Hepatocyte (in vitro differentiated cells): ENCODE measurements around the gene SORL1. TPM values are rescaled to one million over a fixed set of nuclear protein-coding genes. Genes with fewer than 3 reads are reported as not detected.
A peak's percentile ranks its signal among the peaks of the same experiment; 100 is the strongest.

ENCODE experiments used
- DNase-seq: peaks from one replicate; pipeline ENCODE4 v3.0.0-alpha.2; 2016; ENCODE audit warnings: low spot score
- H2AFZ ChIP-seq: fragments of 200-600 bp; sonication (generic); 2 replicates; pipeline ENCODE4 v1.6.0; 2016; ENCODE audit warnings: antibody characterized with exemption, mild to moderate bottlenecking
- H3K27ac ChIP-seq: fragments of 200-600 bp; sonication (generic); 2 replicates; pipeline ENCODE4 v1.5.1; 2016; ENCODE audit warnings: mild to moderate bottlenecking
- H3K27me3 ChIP-seq: fragments of 200-600 bp; sonication (generic); 2 replicates; pipeline ENCODE4 v1.6.1; 2016
- H3K36me3 ChIP-seq: fragments of 200-600 bp; sonication (generic); replicated peaks from 2 replicates; pipeline ENCODE4 v1.5.1; 2016; ENCODE audit warnings: low read depth; ENCODE audit not compliant: insufficient read depth
- H3K4me1 ChIP-seq: fragments of 200-600 bp; sonication (generic); 2 replicates; pipeline ENCODE4 v1.5.1; 2016; ENCODE audit warnings: mild to moderate bottlenecking, moderate library complexity; ENCODE audit not compliant: insufficient read depth
- H3K4me2 ChIP-seq: fragments of 200-600 bp; sonication (generic); 2 replicates; pipeline ENCODE4 v1.6.0; 2016
- H3K4me3 ChIP-seq: fragments of 200-600 bp; sonication (generic); 2 replicates; pipeline ENCODE4 v1.5.1; 2016; ENCODE audit warnings: mild to moderate bottlenecking
- H3K79me2 ChIP-seq: fragments of 200-600 bp; sonication (generic); 2 replicates; pipeline ENCODE4 v1.6.0; 2017; ENCODE audit warnings: mild to moderate bottlenecking
- H3K9me2 ChIP-seq: fragments of 200-600 bp; sonication (generic); replicated peaks from 2 replicates; pipeline ENCODE4 v1.6.0; 2017; ENCODE audit warnings: mild to moderate bottlenecking; ENCODE audit not compliant: insufficient read depth
- H3K9me3 ChIP-seq: fragments of 200-600 bp; sonication (generic); 2 replicates; pipeline ENCODE4 v1.5.1; 2016; ENCODE audit warnings: low read depth, mild to moderate bottlenecking
- H4K20me1 ChIP-seq: fragments of 200-600 bp; sonication (generic); 2 replicates; pipeline ENCODE4 v1.6.0; 2016; ENCODE audit warnings: mild to moderate bottlenecking; ENCODE audit not compliant: insufficient read depth, poor library complexity, severe bottlenecking
- CTCF ChIP-seq: fragments of 200-600 bp; sonication (generic); IDR thresholded peaks from 2 replicates; pipeline ENCODE4 v1.5.1; 2016; ENCODE audit warnings: antibody characterized with exemption, mild to moderate bottlenecking; ENCODE audit not compliant: poor library complexity
- EZH2 ChIP-seq: fragments of 200-600 bp; sonication (generic); IDR thresholded peaks from 2 replicates; pipeline ENCODE4 v1.6.1; 2016; ENCODE audit warnings: antibody characterized with exemption, mild to moderate bottlenecking, borderline replicate concordance
- EZH2phosphoT487 ChIP-seq: fragments of 200-600 bp; sonication (generic); IDR thresholded peaks from one replicate; pipeline ENCODE4 v1.6.1; 2018; ENCODE audit warnings: antibody characterized with exemption, mild to moderate bottlenecking, low read depth, moderate library complexity; ENCODE audit not compliant: unreplicated experiment, severe bottlenecking
- WGBS: methylation state at CpG from one replicate; pipeline ENCODE4 v1.1.6; 2016; ENCODE audit warnings: low lambda C conversion rate; ENCODE audit errors: missing lambda C conversion rate; 5-methylcytosine and 5-hydroxymethylcytosine counted together
- polyA plus RNA-seq: library from polyadenylated mRNA; unstranded; fragments of >200 nt; fragmentation: Nextera tagmentation; extraction: Ambion mirVana; gene quantifications from 2 replicates; pipeline ENCODE4 v1.2.1, GENCODE V29; 2016
- total RNA-seq: library from RNA; depleted of rRNA; stranded (reverse); fragments of >200 nt; gene quantifications from 2 replicates; pipeline ENCODE4 v1.2.3, GENCODE V29; 2014

The SORL1 gene
- total and polyA plus RNA-seq, 2 experiments from 2014 or later, result 13.5 to 26.5 TPM

GRCh38 chr11:121552644-121553043 is 100.5 kb downstream of the SORL1 start:
- no peak overlapping the region for H3K4me3 ChIP-seq
- H3K9me3 ChIP-seq, result no peaks in the 10 kb centered on the region
- no peaks in the 10 kb centered on the region for H3K36me3 ChIP-seq
- H4K20me1 ChIP-seq, result no peaks in the 10 kb centered on the region
- H2AFZ ChIP-seq, result no peak overlapping the region
- H3K9me2 ChIP-seq, result no peaks in the 10 kb centered on the region
- no peak for TF ChIP-seq EZH2
- no peak for TF ChIP-seq EZH2phosphoT487
- no peak for TF ChIP-seq CTCF
- 97% methylated on average over 2 of the region's 2 CpGs for WGBS
- H3K27me3 ChIP-seq, result no peaks in the 10 kb centered on the region
- no peak for DNase-seq
- H3K4me2 ChIP-seq, result no peak overlapping the region
- H3K4me1 ChIP-seq, result no peaks in the 10 kb centered on the region
- peak overlapping the region; percentile 71 for H3K27ac ChIP-seq
- no peaks in the 10 kb centered on the region for H3K79me2 ChIP-seq

GRCh38 chr11:121553389-121553788 is 101.3 kb downstream of the SORL1 start:
- TF ChIP-seq CTCF (no peak), EZH2phosphoT487 (no peak), EZH2 (no peak)
- no peaks in the 10 kb centered on the region for H4K20me1 ChIP-seq
- peak overlapping the region; percentile 71 for H3K27ac ChIP-seq
- H3K79me2 ChIP-seq, result no peaks in the 10 kb centered on the region
- H3K4me2 ChIP-seq, result no peak overlapping the region
- H3K4me3 ChIP-seq, result no peak overlapping the region
- WGBS, result 87% methylated on average over 3 of the region's 3 CpGs
- H3K4me1 ChIP-seq, result no peaks in the 10 kb centered on the region
- H3K27me3 ChIP-seq, result no peaks in the 10 kb centered on the region
- H3K9me2 ChIP-seq, result no peaks in the 10 kb centered on the region
- H2AFZ ChIP-seq, result no peak overlapping the region
- DNase-seq, result no peak
- H3K36me3 ChIP-seq, result no peaks in the 10 kb centered on the region
- no peaks in the 10 kb centered on the region for H3K9me3 ChIP-seq

GRCh38 chr11:121553806-121554205 is 101.7 kb downstream of the SORL1 start:
- Histone ChIP-seq H3K4me1 (no peaks in the 10 kb centered on the region), H2AFZ (no peak overlapping the region), H3K9me2 (no peaks in the 10 kb centered on the region), H3K27ac (peak overlapping the region; percentile 77), H3K79me2 (no peaks in the 10 kb centered on the region), H3K27me3 (no peaks in the 10 kb centered on the region), H4K20me1 (no peaks in the 10 kb centered on the region), H3K4me2 (no peak overlapping the region), H3K36me3 (no peaks in the 10 kb centered on the region), H3K4me3 (no peak overlapping the region), H3K9me3 (no peaks in the 10 kb centered on the region)
- 54% methylated on average over 11 of the region's 11 CpGs for WGBS
- DNase-seq, result peak; percentile 92
- TF ChIP-seq CTCF (no peak), EZH2 (no peak), EZH2phosphoT487 (no peak)

- Histone ChIP-seq H3K9me2 (no peaks in the 10 kb centered on the region), H4K20me1 (no peaks in the 10 kb centered on the region), H3K9me3 (no peaks in the 10 kb centered on the region), H2AFZ (no peak overlapping the region), H3K4me2 (no peak overlapping the region), H3K79me2 (no peaks in the 10 kb centered on the region), H3K27ac (peak overlapping the region; percentile 77), H3K4me1 (peaks cover 3% of the 10 kb centered on the region), H3K4me3 (no peak overlapping the region), H3K36me3 (no peaks in the 10 kb centered on the region), H3K27me3 (no peaks in the 10 kb centered on the region)
- TF ChIP-seq EZH2, result no peak
- TF ChIP-seq CTCF, result no peak
- TF ChIP-seq EZH2phosphoT487, result no peak
- no peak for DNase-seq
- WGBS, result 85% methylated on average over 2 of the region's 2 CpGs
These were observed 102.4 kb downstream of the SORL1 start for GRCh38 chr11:121554552-121554951.
